ENCODE measurements around the gene CHRM1. TPM values are rescaled to one million over a fixed set of nuclear protein-coding genes. Genes with fewer than 3 reads are reported as not detected.

The CHRM1 gene
- total RNA-seq, 1 donor from 2014 or later = 14.3 TPM

DNA sequence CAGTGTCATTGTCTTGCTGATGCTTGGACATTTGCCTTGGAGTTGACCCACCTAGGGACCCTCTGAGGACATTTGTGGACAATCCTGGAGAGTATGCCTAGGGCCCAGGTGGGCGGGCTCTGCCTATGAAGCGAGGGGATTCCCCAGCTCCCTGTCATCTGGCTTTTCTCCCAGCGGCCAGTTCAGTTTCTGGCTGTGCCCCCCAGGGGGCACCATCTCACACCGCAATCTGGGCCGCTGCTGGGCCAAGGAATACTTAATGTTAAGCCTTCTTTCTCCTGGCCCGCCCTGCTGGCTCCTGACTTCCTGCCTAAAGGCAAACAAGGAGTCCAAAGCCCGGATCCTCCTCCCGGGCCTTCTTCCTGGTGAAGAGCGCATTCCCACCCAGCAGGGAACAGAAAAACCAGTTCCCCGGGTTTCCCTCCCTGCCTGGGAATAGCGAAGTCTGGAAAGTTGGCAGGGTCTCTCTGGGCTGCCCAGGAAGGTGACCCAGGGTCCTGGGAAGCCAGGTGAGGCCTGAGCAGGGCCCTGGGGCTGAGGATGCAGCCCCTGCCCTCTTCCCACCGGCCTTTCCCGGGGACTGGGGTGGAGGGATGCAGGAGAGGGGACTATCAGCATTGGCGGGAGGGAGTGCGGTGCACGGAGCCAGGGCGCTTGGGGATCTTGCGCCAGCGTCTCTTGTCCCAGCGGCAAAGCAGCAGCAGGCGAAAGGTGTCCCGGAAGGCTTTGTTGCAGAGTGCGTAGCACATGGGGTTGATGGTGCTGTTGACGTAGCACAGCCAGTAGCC is 11.9 kb downstream of the CHRM1 start:
- no peak for FAIRE-seq
- peak in 1 of 2 donors; percentile 78 for DNase-seq (ENCODE audit: low spot score in 2 of 2)

DNA sequence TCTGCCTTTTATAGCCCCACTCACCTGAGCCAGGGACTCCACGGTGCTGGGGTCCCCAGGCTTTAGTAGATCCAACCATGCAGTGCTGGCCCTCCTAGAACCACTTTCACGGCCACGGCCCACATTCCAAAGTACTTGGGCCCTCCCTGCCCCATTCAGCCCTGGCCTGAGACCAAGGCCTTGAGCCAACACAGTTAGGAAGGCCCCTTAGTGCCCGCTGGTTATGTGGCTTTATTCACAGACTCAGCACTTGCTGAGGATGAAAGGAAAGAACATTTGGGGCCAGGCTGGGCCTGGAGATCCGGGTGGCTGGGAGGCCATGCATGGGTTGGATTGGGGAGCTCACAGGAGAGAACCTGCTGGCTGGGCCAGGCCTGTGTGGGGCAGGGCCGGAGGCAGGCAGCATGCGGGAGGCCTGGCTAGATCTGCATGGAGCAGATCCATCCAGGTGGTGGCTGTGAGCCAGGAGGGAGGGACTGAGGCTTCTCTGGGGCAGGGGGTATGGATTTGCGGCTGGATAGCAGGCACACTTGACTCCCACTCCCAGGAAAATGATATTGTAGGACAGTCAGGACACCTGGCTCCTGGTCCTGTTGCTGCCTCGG is 12.6 kb downstream of the CHRM1 start:
- DNase-seq (ENCODE audit: low spot score in 2 of 2) = no peak
- FAIRE-seq = no peak

DNA sequence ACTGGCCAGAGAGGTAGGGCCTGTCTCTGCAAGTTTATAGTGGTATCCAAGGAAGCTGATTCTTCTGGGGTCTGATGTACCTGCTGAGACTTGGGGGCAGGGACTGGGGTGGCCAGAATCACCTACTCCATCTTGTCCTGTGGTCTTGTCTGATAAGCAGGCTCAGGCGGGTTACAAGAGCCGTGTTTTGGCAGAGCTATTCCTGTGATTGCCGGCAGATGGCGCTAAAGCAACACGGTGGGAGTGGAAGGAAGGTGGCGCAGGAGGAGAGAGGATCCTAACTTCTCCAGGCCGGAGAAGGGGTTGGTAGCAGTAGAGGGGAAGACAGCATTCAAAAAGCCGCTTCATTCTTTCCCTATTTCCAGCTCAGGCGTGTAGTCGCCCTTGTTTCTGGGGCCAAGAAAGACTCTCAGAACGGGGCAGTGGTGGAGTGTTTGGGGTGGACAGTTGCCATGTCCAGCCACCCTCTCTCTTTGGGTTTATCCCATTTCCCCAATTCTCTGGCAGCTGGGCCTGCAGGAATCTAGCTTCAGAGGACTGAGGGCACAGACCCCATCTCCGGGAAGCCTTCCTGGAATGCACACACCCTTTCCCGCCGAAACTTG is 15.1 kb downstream of the CHRM1 start:
- FAIRE-seq (no peak), DNase-seq (ENCODE audit: low spot score in 2 of 2) (peak; percentile 62 to 80)

DNA sequence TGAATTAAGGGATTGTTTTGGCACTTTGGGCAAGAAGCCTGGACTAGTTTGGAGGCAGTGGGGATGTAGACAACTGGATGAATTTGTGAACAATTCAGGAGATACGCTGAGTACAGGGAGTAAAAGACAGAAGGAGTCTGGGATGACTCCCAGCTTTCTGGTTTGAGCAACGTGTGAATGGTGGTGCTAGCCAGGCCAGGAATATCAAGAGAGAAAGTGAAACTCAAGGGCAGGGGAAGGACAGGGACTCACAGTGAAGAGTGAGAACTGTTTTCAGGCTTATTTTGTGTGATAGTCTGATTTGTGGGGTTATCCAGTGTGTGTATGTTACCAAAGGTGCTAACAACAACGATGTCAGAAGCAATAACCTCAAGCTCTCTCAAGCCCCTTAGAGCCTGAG is 15.9 kb downstream of the CHRM1 start:
- DNase-seq (ENCODE audit: low spot score in 2 of 2) (no peak), FAIRE-seq (no peak)

DNA sequence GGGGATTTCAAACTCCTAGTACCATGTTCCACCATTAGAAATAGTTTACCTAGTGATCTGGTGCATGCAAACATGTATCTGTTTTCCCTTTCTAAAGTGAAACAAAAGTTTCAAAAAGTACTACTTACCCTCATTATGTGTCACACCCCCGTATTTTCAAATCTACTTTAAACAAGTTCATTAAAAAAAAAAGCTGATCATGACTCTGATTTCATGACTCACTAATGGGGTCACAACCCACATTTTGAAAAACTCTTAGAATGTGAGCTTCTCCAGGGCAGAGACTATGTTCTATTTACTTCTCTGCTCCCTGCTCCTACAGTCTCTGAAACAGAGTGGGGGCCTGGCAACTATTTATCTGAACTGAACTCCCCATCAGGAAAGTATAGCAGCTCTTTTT is 18.2 kb downstream of the CHRM1 start:
- DNase-seq (ENCODE audit: low spot score in 2 of 2) (no peak), FAIRE-seq (no peak)

DNA sequence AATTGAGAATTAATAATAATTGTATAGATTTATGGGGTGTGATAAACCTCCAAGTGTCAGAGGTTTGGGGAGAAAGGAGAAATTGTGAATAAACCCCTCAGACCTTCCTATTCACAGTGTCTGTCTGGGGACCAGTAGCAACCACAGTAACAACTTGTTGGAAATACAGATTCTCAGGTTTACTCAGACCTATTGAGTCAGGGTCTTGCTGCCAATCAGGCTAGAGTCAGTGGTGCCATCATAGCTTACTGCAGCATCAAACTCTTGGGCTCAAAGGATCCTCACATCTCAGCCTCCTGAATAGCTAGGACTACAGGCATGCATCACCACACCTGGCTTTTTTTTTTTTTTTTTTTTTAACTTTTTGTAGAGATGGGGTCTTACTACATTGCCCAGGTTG is 23.1 kb downstream of the CHRM1 start:
- FAIRE-seq (no peak), DNase-seq (ENCODE audit: low spot score in 2 of 2) (no peak)

DNA sequence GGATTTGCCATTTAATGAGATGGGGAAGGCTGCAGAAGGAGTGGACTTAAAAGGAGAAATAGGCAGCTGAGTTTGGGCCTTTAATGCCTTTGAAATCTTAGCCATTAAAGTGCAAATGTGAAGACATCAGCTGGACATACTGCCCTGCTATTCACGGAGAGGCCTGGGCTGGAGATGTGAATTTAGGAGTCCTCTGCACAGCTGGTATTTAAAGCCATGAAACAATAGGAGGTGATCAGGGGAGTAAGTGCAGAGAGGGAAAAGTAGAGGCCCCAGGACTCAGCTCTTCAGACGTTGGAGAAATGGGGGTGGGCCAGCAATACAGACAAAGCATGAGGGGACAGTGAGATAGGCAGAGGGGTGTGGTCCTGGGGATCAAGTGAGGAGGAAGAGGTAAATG is 23.9 kb downstream of the CHRM1 start:
- FAIRE-seq = no peak
- no peak for DNase-seq (ENCODE audit: low spot score in 2 of 2)

DNA sequence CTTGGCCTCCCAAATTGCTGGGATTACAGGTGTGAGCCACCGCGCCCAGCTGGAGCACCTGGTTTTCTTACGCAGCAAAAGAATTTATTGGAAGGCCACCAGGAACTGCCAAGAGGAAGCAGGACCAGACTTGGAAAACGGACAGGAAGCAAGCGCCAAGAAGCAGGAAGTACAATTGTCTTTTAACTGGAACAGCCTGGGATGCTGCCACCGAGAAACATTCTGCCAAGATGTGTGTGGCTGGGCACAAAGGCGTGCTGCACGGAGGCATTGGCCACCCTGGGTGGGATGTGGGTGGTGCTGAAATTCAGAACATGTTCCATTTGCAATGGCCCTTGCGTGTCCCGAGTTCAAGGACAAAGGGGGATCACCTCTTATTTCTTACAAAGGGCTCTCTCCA is 25.1 kb downstream of the CHRM1 start:
- no peak for DNase-seq (ENCODE audit: low spot score in 2 of 2)

DNA sequence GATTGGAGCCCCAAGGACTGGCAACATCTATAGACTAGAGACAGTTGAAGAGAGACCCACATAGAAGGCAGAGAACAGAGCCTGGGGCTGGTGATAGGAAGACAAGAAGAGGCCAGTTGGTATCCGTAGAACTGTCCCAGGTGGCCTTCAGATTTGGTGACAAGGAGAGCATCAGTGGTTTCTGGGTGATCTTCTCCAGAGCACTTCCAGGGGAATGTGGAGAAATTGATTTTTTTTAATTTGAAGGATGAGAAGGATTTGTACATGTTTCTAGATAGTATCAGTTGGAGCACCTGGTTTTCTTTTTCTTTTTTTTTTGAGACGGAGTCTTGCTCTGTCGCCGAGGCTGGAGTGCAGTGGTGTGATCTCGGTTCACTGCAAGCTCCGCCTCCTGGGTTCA is 25.7 kb downstream of the CHRM1 start:
- no peak for FAIRE-seq
- DNase-seq (ENCODE audit: low spot score in 2 of 2) = no peak

More for the DNA sequence above, 25.1 kb downstream of the CHRM1 start:
- FAIRE-seq = no peak

DNA sequence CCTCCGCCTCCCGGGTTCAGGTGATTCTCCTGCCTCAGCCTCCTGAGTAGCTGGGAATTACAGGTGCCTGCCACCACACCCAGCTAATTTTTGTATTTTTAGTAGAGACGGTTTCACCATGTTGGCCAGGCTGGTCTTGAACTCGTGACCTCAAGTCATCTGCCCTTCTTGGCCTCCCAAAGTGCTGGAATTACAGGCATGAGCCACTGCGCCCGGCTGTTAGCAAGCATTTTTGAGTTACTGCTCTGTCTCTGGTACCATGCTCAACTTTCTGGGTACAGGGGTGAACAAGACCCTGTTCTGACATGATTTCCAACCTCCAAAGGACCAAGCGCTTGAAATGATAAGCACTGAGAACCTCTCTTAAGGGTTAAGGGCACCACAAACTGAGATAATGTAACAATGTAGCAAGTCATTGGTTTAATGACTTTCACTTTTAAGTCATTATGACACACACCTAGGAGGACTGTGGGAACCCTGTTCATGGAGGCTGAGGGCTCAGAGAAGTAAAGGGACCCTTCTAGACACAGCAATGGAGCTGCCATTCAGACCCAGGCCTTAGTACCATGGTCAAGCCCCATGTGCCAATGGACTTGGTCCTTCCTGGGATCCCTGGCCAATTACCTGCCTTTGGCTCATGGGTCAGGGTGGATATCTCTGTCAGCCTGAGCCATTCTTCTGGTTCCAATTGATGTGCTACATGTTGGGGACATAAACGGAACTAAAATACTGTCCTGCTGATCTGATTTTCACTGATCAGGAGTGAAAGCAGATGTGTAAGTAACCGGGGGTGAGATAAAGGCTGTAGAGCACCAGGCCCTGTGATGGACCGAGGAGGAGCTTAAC is 28.9 kb downstream of the CHRM1 start:
- no peak for DNase-seq (ENCODE audit: low spot score in 2 of 2)

DNA sequence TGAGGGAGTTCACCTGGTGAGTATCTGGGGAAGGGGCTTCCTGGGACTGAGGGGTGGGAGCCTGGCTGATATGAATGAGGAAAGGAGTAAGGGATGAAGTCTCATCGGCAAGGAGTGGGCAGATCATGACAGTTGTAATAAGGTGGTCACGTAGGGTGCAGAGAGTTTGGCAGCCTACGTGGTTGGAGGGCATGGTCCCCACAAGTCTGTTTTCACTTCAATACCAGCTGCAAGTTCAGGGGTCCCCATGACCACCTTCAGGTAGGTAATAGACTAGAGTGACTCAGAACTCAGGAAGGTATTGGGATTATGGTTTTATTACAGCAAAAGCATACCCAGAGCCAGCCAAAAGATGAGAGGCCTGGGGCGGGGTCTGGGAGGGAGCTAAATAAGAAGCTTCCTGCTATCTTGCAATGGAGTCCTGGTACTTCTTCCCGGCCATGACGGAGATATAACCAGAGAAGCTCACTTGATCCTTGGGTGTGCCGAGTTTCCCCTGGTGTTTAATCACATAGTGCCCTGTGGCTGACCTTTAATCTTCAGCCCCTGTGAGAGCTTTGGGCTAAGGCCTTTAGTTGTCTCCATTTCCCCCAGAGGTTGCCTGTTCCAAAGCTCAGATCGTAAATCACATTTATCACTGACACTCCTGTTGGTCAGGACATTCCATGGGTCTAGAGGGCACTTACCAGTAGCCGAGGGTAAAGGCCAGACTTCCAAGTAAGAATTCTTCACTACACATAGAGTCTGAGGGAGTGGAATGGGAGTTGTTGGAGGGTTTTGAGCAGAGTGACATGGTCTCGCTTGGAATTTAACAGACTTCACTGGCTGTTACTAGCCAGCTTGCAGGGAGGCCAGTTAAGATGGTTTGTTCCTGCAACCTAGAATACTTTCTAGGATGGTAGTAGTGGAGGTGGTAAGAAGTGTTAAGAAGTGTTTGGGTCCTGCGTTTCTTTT is 31.4 kb downstream of the CHRM1 start:
- FAIRE-seq (no peak), DNase-seq (ENCODE audit: low spot score in 2 of 2) (no peak)

More for the DNA sequence above, 28.9 kb downstream of the CHRM1 start:
- FAIRE-seq = no peak

DNA sequence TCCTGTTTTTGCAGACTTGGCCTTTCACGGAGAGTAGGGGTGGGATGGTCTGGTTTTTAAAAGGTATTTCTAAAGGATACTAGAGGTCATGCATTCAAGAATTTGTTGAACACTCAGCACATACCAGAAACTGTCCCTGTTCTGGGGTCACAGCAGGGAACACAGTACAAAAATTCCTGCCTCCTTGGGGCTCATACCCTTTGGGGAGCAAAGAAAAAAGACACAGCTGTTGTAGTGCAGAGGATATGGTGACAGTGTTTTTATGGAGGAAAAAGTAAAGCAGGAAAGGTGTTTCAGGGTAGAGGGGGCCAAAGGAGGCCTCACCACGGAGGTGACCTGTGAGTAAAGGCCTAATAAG is 32.1 kb downstream of the CHRM1 start:
- DNase-seq (ENCODE audit: low spot score in 2 of 2) = no peak
- no peak for FAIRE-seq

DNA sequence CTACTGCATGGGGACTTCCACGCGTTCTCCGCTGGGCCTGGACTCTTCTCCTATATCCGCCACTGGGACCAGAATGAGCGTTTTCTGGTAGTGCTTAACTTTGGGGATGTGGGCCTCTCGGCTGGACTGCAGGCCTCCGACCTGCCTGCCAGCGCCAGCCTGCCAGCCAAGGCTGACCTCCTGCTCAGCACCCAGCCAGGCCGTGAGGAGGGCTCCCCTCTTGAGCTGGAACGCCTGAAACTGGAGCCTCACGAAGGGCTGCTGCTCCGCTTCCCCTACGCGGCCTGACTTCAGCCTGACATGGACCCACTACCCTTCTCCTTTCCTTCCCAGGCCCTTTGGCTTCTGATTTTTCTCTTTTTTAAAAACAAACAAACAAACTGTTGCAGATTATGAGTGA is 32.8 kb downstream of the CHRM1 start:
- no peak for FAIRE-seq
- DNase-seq (ENCODE audit: low spot score in 2 of 2) = no peak

DNA sequence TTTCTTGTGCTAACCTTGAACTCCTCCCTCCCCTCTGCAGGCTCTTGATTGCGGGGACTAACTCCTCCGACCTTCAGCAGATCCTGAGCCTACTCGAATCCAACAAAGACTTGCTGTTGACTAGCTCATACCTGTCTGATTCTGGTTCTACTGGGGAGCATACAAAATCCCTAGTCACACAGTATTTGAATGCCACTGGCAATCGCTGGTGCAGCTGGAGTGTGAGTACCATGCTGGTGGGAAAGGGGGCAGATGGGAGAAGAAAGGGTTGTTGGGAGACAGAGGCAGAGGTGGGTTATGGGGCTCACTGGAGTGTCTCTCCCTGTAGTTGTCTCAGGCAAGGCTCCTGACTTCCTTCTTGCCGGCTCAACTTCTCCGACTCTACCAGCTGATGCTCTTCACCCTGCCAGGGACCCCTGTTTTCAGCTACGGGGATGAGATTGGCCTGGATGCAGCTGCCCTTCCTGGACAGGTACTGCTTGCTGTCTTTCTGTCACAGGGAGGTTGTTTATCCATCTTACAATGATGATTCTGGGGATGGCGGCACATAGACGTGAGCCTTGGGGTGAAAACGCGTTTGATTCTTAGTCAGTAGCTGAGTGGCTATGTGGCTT is 35.9 kb downstream of the CHRM1 start:
- FAIRE-seq (no peak), DNase-seq (ENCODE audit: low spot score in 2 of 2) (no peak)

DNA sequence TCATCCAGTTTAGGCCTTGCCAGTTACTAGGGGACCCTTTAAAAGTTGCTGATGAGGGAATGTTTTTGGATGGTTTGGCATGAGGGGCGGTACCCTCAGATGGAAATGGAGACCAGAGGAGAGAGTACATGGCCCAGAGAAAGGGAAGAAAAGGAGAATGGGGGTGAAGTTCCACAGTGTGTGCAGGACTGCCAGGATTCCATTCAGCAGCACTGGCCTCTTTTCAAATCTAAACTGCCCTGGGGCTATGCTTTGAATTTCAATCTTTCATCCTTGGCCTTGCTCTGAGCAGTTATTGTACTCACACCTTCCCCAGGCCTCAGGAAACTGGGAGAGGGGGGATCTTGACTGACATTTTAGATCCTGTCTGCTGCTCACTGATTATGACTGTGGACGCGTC is 37.5 kb downstream of the CHRM1 start:
- FAIRE-seq = no peak
- DNase-seq (ENCODE audit: low spot score in 2 of 2) = peak in 1 of 2 donors; percentile 40

DNA sequence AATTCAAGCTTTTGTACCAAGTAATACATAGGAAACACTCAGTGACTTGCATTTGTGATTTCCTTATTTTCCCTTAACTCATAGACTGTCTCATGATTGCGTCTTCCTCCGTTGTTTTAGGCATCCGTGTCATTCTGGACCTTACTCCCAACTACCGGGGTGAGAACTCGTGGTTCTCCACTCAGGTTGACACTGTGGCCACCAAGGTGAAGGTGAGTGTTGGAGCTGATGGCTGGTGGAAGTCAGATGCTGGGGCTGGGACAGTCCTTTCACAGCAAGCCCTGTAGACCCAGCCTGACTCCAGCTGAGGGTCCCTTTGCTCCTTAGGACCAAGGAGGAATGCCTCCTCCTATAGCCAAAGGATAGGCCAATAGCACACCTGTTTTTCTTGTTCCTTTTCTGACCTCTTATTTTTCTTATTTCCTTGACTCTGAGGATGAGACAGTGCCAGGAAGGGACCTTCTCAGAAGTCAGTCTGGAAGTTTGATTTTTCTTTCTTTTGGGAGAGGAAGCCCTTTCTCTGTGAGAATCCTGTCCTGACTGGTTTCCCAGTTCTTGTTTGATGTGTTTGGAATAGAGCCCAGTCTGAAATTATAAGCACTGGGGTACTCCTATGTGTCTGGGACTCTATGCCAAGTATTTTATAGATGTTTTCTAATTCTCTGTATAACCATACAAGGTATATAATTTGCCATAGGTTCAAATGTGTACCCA is 38.2 kb downstream of the CHRM1 start:
- FAIRE-seq = no peak
- DNase-seq (ENCODE audit: low spot score in 2 of 2) = no peak

DNA sequence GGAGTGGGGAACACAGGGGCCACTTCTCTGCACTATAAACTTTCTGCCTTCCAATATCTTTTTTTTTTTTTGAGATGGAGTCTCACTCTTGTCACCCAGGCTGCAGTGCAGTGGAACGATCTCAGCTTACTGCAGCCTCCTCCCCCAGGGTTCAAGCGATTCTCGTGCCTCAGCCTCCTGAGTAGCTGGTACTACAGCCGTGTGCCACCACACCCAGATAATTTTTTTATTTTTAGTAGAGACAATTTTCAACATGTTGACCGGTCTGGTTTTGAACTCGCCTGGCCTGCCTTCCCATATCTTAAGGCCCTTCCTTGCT is 38.8 kb downstream of the CHRM1 start:
- DNase-seq (ENCODE audit: low spot score in 2 of 2) (no peak), FAIRE-seq (no peak)

DNA sequence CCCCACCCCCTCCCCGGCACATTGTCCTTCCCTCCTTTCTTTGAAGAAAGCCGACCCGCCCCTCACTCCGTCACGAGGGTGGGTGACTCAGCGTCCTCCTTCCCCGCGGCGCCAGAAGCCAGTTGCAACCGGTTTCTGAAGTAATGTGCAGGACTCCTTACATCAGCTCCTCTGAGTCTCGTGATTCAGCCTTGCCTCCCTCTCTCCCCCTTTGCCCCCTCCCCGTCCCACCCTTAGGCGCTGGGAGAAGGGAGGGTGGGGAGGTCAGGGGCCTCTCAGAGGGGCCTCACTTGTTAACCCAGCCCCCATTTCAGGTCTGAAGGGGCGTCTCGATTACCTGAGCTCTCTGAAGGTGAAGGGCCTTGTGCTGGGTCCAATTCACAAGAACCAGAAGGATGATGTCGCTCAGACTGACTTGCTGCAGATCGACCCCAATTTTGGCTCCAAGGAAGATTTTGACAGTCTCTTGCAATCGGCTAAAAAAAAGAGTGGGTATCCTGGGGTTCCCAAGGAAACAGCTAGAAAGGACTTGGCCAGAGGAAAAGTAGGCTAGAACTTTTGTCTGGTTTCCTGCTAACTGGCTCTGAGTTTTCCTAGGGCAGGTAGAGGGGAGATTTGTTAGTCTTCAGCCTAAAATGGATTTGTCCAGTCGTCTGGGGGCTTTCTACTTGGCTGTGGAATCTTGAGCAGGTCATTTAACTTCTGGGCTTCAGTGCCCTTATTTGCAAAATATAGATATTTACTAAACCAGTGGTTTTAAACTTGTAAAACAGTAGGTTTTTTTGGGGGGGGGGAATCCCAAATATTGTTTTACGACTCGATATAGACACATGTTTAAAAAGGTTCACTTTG is 39.4 kb downstream of the CHRM1 start:
- peak in 1 of 2 donors; percentile 87 for DNase-seq (ENCODE audit: low spot score in 2 of 2)
- FAIRE-seq = no peak

Measured in frontal cortex (tissue), 4 donors.